Nephron (organoid): ENCODE measurements around the gene TSPAN8.
"Not testable (repeated sequence)": the region's sequence is repeated elsewhere in the genome, so short reads cannot be mapped to it uniquely, and the experiment has no call there.

Experiments
- H3K27ac Mint-ChIP-seq, 3 experiments: 2 replicates each; pipeline ENCODE4 v1.8.0; 2020; ENCODE audit warnings: mixed read lengths in 3 of 3, mild to moderate bottlenecking in 2 of 3, moderate library complexity in 1 of 3
- H3K27me3 Mint-ChIP-seq: 2 replicates; pipeline ENCODE4 v1.8.0; 2021; ENCODE audit warnings: low read depth, mild to moderate bottlenecking, moderate library complexity, mixed read lengths
- H3K36me3 Mint-ChIP-seq: 2 replicates; pipeline ENCODE4 v1.8.0; 2020; ENCODE audit warnings: low read depth, mixed read lengths
- H3K4me1 Mint-ChIP-seq: 2 replicates; pipeline ENCODE4 v1.8.0; 2020; ENCODE audit warnings: mixed read lengths
- H3K4me3 Mint-ChIP-seq, 3 experiments: 2 replicates each; pipeline ENCODE4 v1.8.0; 2020; ENCODE audit warnings: mild to moderate bottlenecking in 3 of 3, mixed read lengths in 3 of 3, moderate library complexity in 2 of 3
- H3K9me3 Mint-ChIP-seq: 2 replicates; pipeline ENCODE4 v1.8.0; 2020; ENCODE audit warnings: mixed read lengths
- CTCF ChIP-seq, 3 experiments: fragments of 200-600 bp; sonication (generic); IDR thresholded peaks; one replicate each; pipeline ENCODE4 v1.5.0; 2021; ENCODE audit warnings: antibody characterized with exemption in 3 of 3; ENCODE audit not compliant: unreplicated experiment in 3 of 3

Gene TSPAN8

GRCh38 chr12:71124835-71125460, 32.9 kb downstream of the TSPAN8 start:
- H3K9me3 Mint-ChIP-seq = no peaks in the 10 kb centered on the region
- no peak for TF ChIP-seq CTCF (IDR thresholded peaks at IDR 0.05; ENCODE audit: unreplicated experiment in 3 of 3)
- peak overlapping the region in 2 of 3 experiments; percentile 33 to 51 for H3K27ac Mint-ChIP-seq
- no peaks in the 10 kb centered on the region for H3K36me3 Mint-ChIP-seq
- H3K4me1 Mint-ChIP-seq = peaks cover 28% of the 10 kb centered on the region
- H3K4me3 Mint-ChIP-seq = no peak overlapping the region
- no peaks in the 10 kb centered on the region for H3K27me3 Mint-ChIP-seq

GRCh38 chr12:71113148-71113547, 44.7 kb downstream of the TSPAN8 start:
- H3K27me3 Mint-ChIP-seq, H3K27ac Mint-ChIP-seq, H3K4me1 Mint-ChIP-seq, H3K4me3 Mint-ChIP-seq: not testable (repeated sequence)
- H3K9me3 Mint-ChIP-seq = peaks cover 30% of the 10 kb centered on the region
- H3K36me3 Mint-ChIP-seq = peaks cover 14% of the 10 kb centered on the region

GRCh38 chr12:71109834-71110233, 48.0 kb downstream of the TSPAN8 start:
- H3K4me3 Mint-ChIP-seq = no peak overlapping the region

GRCh38 chr12:71108355-71108754, 49.4 kb downstream of the TSPAN8 start:
- H3K36me3 Mint-ChIP-seq = peaks cover 12% of the 10 kb centered on the region
- H3K4me3 Mint-ChIP-seq = no peak overlapping the region
- H3K27ac Mint-ChIP-seq = peak overlapping the region in 1 of 3 experiments; percentile 55
- peaks cover 3% of the 10 kb centered on the region for H3K27me3 Mint-ChIP-seq
- peaks cover 25% of the 10 kb centered on the region for H3K9me3 Mint-ChIP-seq
- no peak for TF ChIP-seq CTCF (IDR thresholded peaks at IDR 0.05; ENCODE audit: unreplicated experiment in 3 of 3)
- H3K4me1 Mint-ChIP-seq = peaks cover 6% of the 10 kb centered on the region

More at GRCh38 chr12:71109834-71110233, 48.0 kb downstream of the TSPAN8 start:
- Mint-ChIP-seq H3K27ac (no peak overlapping the region), H3K36me3 (peaks cover 14% of the 10 kb centered on the region), H3K27me3 (peaks cover 3% of the 10 kb centered on the region), H3K9me3 (peaks cover 29% of the 10 kb centered on the region), H3K4me1 (peaks cover 10% of the 10 kb centered on the region)
- TF ChIP-seq CTCF (IDR thresholded peaks at IDR 0.05; ENCODE audit: unreplicated experiment in 3 of 3) = no peak

GRCh38 chr12:71107936-71108335, 49.9 kb downstream of the TSPAN8 start:
- no peak for TF ChIP-seq CTCF (IDR thresholded peaks at IDR 0.05; ENCODE audit: unreplicated experiment in 3 of 3)
- Mint-ChIP-seq H3K4me1 (peaks cover 6% of the 10 kb centered on the region), H3K27me3 (peaks cover 3% of the 10 kb centered on the region), H3K36me3 (peaks cover 7% of the 10 kb centered on the region), H3K27ac (peak overlapping the region; percentile 28 to 77 (median 62)), H3K9me3 (peaks cover 23% of the 10 kb centered on the region), H3K4me3 (no peak overlapping the region)

- H3K36me3 Mint-ChIP-seq = no peaks in the 10 kb centered on the region
- H3K4me1 Mint-ChIP-seq = peaks cover 6% of the 10 kb centered on the region
- no peak for TF ChIP-seq CTCF (IDR thresholded peaks at IDR 0.05; ENCODE audit: unreplicated experiment in 3 of 3)
These were observed 51.8 kb downstream of the TSPAN8 start for GRCh38 chr12:71105956-71106355.

More at GRCh38 chr12:71105956-71106355, 51.8 kb downstream of the TSPAN8 start:
- Mint-ChIP-seq H3K9me3 (peaks cover 11% of the 10 kb centered on the region), H3K27me3 (peaks cover 3% of the 10 kb centered on the region), H3K4me3 (no peak overlapping the region), H3K27ac (peak overlapping the region in 1 of 3 experiments; percentile 77)
